GM03348 (cell line): ENCODE measurements around the gene PCDHGA8.
"Not testable (repeated sequence)": the region's sequence is repeated elsewhere in the genome, so short reads cannot be mapped to it uniquely, and the experiment has no call there.

Source experiments
- DNase-seq: peaks from one replicate; pipeline ENCODE4 v3.0.0; 2012; ENCODE audit warnings: low spot score

PCDHGA8 gene

GRCh38 chr5:141371572-141372475 lies 20.6 kb upstream of the PCDHGA8 start:
- DNase-seq = no peak

DNA sequence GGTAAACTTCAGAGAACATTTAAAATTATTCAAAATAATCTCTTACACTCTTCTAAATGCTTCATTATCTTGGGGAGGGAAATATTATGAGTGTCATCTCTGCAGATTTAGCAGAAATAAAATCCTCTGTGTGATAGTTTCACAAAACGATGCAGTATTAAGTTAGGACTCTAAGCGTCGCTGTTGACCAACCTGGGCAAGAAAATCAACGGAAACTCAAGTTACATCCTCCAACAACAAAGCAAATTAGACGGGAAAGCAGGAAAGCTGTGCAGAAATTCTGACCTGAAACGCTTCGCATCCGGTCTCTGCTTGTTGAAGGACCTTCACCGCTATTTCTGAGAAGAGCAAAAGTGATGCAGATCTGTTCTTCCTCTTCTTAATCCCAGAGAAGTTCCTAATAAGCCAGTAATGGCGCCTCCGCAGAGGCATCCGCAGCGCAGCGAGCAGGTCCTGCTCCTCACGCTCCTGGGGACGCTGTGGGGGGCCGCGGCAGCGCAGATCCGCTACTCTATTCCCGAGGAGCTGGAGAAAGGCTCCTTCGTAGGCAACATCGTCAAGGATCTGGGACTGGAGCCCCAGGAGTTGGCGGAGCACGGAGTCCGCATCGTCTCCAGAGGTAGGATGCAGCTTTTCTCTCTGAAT lies 18.6 kb upstream of the PCDHGA8 start, which contains the start of gene PCDHGA6:
TSS of gene PCDHGA6 (plus strand) at position 219 of the 645 bp plus-strand sequence. CDS start at position 412, 193 bp downstream.
- peak; percentile 48 for DNase-seq

DNA sequence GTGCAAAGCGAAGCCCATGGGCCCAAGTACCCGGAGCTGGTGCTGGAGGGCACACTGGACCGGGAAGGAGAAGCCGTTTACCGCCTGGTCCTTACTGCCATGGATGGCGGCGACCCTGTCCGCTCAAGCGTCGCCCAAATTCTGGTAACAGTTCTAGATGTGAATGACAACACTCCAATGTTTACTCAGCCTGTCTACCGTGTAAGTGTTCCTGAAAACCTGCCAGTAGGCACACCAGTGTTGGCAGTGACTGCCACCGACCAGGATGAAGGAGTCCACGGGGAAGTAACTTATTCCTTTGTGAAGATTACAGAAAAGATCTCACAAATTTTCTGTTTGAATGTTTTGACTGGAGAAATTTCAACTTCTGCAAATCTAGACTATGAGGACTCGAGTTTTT lies 17.8 kb upstream of the PCDHGA8 start:
- DNase-seq = no peak

DNA sequence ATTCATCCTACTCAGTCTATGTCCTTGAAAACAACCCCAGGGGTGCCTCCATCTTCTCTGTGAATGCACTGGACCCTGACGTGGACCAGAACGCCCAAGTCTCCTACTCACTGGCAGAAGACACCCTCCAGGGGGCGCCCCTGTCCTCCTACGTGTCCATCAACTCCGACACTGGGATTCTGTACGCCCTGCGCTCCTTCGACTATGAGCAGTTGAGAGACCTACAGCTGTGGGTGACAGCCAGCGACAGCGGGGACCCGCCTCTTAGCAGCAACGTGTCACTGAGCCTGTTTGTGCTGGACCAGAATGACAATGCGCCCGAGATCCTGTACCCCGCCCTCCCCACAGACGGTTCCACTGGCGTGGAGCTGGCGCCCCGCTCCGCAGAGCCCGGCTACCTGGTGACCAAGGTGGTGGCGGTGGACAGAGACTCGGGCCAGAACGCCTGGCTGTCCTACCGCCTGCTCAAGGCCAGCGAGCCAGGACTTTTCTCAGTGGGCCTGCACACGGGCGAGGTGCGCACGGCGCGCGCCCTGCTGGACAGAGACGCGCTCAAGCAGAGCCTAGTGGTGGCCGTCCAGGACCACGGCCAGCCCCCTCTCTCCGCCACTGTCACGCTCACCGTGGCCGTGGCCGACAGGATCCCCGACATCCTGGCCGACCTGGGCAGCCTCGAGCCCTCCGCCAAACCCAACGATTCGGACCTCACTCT lies 16.8 kb upstream of the PCDHGA8 start:
- DNase-seq = not testable (repeated sequence)

- peak; percentile 53 for DNase-seq
These were observed 9.8 kb upstream of the PCDHGA8 start, which contains the start of gene PCDHGA7 for GRCh38 chr5:141382469-141383294. Gene PCDHGA7 (plus strand): TSS chr5:141382742. CDS start chr5:141382900, 158 bp downstream.

DNA sequence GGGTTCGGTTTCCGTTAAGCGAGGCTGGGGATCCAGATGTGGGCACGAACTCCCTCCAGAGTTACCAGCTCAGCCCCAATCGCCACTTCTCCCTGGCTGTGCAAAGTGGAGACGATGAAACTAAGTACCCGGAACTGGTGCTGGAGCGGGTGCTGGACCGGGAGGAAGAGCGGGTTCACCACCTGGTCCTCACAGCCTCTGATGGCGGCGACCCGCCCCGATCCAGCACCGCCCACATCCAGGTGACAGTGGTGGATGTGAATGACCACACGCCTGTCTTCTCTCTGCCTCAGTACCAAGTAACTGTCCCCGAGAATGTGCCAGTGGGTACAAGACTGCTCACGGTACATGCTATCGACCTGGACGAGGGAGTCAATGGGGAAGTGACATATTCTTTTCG lies 9.1 kb upstream of the PCDHGA8 start:
- no peak for DNase-seq

- no peak for DNase-seq
These were observed 7.8 kb upstream of the PCDHGA8 start for GRCh38 chr5:141384471-141385267.

- peak; percentile 57 for DNase-seq
These were observed 4.7 kb upstream of the PCDHGA8 start, which contains the start of gene PCDHGB4 for GRCh38 chr5:141387557-141388311. Gene PCDHGB4 (plus strand): TSS chr5:141387698. CDS start chr5:141387885, 187 bp downstream.

DNA sequence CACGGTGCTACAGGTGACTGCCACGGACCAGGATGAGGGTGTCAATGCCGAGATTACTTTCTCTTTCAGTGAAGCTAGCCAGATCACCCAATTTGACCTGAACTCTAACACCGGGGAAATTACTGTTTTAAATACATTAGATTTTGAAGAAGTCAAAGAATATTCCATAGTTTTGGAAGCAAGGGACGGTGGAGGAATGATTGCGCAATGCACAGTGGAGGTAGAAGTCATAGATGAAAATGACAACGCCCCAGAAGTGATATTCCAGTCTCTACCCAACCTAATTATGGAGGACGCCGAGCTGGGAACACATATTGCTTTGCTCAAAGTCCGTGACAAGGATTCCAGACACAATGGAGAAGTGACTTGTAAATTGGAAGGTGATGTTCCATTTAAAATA lies 3.8 kb upstream of the PCDHGA8 start:
- DNase-seq = no peak

GRCh38 chr5:141389153-141390042 lies 3.0 kb upstream of the PCDHGA8 start:
- DNase-seq = no peak

GRCh38 chr5:141393267-141393666 lies 834 bp downstream of the PCDHGA8 start:
- DNase-seq = no peak

DNA sequence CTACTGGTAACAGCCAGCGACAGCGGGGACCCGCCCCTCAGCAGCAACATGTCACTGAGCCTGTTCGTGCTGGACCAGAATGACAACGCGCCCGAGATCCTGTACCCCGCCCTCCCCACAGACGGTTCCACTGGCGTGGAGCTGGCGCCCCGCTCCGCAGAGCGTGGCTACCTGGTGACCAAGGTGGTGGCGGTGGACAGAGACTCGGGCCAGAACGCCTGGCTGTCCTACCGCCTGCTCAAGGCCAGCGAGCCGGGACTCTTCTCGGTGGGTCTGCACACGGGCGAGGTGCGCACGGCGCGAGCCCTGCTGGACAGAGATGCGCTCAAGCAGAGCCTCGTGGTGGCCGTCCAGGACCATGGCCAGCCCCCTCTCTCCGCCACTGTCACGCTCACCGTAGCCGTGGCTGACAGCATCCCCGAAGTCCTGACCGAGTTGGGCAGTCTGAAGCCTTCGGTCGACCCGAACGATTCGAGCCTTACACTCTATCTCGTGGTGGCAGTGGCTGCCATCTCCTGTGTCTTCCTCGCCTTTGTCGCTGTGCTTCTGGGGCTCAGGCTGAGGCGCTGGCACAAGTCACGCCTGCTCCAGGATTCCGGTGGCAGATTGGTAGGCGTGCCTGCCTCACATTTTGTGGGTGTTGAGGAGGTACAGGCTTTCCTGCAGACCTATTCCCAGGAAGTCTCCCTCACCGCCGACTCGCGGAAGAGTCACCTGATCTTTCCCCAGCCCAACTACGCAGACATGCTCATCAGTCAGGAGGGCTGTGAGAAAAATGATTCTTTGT lies 2.2 kb downstream of the PCDHGA8 start:
- not testable (repeated sequence) for DNase-seq

DNA sequence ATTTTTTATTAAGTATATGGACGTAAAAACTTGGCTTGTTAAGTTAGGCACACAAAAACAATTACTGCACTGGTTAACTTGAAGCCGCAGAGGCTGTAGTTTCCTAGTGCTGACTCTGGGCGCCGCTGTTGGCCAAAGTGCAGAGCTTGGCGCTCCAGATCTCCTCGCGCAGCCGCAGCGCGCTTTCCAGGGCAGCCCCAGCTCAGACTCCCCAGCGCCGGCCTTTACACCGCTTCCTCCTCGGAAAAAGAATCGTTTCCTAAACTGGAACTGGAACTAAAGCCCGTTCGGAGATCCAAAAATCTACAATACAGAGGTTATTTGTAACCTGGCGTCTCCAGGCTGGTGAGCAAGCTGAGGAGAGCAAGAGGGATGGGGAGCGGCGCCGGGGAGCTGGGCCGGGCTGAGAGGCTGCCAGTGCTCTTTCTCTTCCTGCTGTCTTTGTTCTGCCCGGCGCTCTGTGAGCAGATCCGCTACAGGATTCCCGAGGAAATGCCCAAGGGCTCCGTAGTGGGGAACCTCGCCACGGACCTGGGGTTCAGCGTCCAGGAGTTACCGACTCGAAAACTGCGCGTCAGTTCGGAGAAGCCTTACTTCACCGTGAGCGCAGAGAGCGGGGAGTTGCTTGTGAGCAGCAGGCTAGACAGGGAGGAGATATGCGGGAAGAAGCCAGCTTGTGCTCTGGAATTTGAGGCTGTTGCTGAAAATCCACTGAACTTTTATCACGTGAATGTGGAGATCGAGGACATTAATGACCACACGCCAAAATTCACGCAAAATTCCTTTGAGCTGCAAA lies 5.5 kb downstream of the PCDHGA8 start, which contains the start of gene PCDHGB5:
TSS of gene PCDHGB5 (plus strand) at position 192 of the 796 bp plus-strand sequence. CDS start at position 373, 181 bp downstream.
- DNase-seq = peak; percentile 39

GRCh38 chr5:141398608-141399007 lies 6.2 kb downstream of the PCDHGA8 start:
- no peak for DNase-seq

DNA sequence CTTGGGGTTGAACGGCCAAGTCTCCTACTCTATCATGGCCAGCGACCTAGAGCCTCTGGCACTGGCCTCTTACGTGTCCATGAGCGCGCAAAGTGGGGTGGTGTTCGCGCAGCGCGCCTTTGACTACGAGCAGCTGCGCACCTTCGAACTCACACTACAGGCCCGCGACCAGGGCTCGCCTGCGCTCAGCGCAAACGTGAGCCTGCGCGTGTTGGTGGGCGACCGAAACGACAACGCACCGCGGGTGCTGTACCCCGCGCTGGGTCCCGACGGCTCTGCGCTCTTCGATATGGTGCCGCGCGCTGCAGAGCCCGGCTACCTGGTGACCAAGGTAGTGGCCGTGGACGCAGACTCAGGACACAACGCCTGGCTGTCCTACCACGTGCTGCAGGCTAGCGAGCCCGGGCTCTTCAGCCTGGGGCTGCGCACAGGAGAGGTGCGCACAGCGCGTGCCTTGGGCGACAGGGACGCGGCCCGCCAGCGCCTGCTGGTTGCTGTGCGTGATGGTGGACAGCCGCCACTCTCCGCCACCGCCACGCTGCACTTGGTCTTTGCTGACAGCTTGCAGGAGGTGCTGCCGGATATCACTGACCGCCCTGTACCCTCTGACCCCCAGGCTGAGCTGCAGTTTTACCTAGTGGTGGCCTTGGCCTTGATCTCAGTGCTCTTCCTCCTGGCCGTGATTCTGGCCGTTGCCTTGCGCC lies 7.3 kb downstream of the PCDHGA8 start:
- no peak for DNase-seq

DNA sequence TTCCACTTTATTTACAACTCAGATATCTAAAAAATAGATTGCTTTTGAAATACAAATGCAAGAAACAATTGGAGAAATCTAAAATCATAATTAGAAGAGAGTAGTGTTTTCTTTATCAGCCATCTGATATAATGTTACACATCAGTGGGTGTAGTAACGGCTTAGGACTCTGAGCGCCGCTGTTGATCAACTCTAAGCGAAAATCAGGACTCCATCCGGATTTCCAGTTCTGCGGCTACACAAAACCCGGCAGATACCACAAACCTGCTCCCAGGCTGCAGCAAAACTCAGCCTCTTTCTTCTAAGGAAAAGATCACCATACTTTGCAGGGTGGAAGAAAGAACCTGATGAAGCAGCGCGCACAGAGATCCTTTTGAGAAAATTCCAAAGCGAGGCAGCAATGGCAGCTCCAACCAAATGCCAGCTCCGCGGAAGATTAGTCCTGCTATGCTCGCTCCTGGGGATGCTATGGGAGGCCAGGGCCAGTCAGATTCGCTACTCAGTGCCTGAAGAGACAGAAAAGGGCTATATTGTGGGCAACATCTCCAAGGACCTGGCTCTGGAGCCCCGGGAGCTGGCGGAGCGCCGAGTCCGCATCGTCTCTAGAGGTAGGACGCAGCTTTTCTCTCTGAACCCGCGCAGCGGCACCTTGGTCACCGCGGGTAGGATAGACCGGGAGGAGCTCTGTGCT lies 10.3 kb downstream of the PCDHGA8 start, which contains the start of gene PCDHGA9:
TSS of gene PCDHGA9 (plus strand) at position 226 of the 691 bp plus-strand sequence. CDS start at position 401, 175 bp downstream.
- DNase-seq = peak; percentile 51
